ENCODE measurements around the gene HARS2.
"Not testable (repeated sequence)": the region's sequence is repeated elsewhere in the genome, so short reads cannot be mapped to it uniquely, and the experiment has no call there.

HARS2 gene

DNA sequence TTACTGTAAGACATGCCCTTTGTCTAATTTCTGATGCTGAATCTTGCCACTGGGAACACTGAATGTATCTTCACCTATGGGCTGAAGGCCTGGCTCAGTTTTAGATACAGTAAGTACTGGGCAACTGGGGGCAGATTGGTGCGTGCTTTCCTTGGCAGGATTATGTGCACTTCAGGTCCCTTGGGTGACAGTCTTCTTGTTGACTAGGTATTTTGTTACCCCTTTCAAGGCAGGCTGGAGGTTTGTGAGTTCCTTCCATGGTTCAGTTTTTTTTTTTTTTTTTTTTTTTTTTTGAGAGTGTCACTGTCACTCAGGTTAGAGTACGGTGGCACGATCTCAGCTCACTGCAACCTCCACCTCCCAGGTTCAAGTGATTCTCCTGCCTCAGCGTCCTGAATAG lies 16.6 kb downstream of the HARS2 start:
- Histone ChIP-seq H3K27ac (ENCODE audit: low read depth, low read length) (no peak overlapping the region), H3K9me3 (ENCODE audit: low read length) (no peaks in the 10 kb centered on the region), H3K9ac (ENCODE audit: low read length) (no peak overlapping the region), H3K36me3 (ENCODE audit: insufficient read depth, low read length) (peaks cover 34% of the 10 kb centered on the region), H3K27me3 (ENCODE audit: control insufficient read depth in 1 of 2, insufficient read depth in 2 of 2, low read length in 2 of 2) (no peaks in the 10 kb centered on the region), H3K4me1 (ENCODE audit: insufficient read depth, low read length) (no peaks in the 10 kb centered on the region), H3K4me3 (ENCODE audit: low read depth in 1 of 2, low read length in 2 of 2) (no peak overlapping the region)

GRCh38 chr5:140708787-140709186 lies 17.5 kb downstream of the HARS2 start:
- not testable (repeated sequence) for H3K27me3 ChIP-seq (ENCODE audit: control insufficient read depth in 1 of 2, insufficient read depth in 2 of 2, low read length in 2 of 2); H3K9ac ChIP-seq (ENCODE audit: low read length); H3K27ac ChIP-seq (ENCODE audit: low read depth, low read length); H3K9me3 ChIP-seq (ENCODE audit: low read length); H3K4me1 ChIP-seq (ENCODE audit: insufficient read depth, low read length); H3K4me3 ChIP-seq (ENCODE audit: low read depth in 1 of 2, low read length in 2 of 2)
- peaks cover 25% of the 10 kb centered on the region for H3K36me3 ChIP-seq (ENCODE audit: insufficient read depth, low read length)

- Histone ChIP-seq H3K27ac (ENCODE audit: low read depth, low read length) (peak overlapping the region; percentile 75), H3K36me3 (ENCODE audit: insufficient read depth, low read length) (peaks cover 7% of the 10 kb centered on the region), H3K4me3 (ENCODE audit: low read depth in 1 of 2, low read length in 2 of 2) (peak overlapping the region; percentile 41 to 82), H3K4me1 (ENCODE audit: insufficient read depth, low read length) (no peaks in the 10 kb centered on the region), H3K27me3 (ENCODE audit: control insufficient read depth in 1 of 2, insufficient read depth in 2 of 2, low read length in 2 of 2) (no peaks in the 10 kb centered on the region), H3K9ac (ENCODE audit: low read length) (peak overlapping the region; percentile 71), H3K9me3 (ENCODE audit: low read length) (no peaks in the 10 kb centered on the region)
These were observed 19.8 kb downstream of the HARS2 start for GRCh38 chr5:140710899-140711552.

DNA sequence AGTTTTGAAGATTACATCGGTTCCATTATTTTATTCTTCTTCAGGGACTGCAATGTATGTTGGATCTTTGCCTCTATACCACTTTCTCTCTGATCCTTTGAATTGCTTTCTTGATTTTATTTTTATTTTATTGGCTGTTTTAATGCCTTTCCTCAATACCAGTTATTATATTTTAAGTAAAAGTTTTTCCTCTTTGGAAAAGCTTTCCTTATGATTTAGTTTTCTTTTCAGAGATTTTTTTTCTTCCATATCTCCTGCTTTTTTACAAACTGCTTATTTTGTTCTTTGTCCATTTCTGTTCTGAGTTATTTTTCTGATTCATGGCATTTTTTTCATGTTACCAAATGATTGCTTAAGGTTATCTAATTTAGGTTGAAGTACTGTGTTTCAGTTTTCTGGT lies 20.5 kb downstream of the HARS2 start:
- no peaks in the 10 kb centered on the region for H3K9me3 ChIP-seq (ENCODE audit: low read length)
- no peak overlapping the region for H3K27ac ChIP-seq (ENCODE audit: low read depth, low read length)
- H3K4me3 ChIP-seq (ENCODE audit: low read depth in 1 of 2, low read length in 2 of 2), result peak overlapping the region; percentile 41 to 82
- no peaks in the 10 kb centered on the region for H3K36me3 ChIP-seq (ENCODE audit: insufficient read depth, low read length)
- no peak overlapping the region for H3K9ac ChIP-seq (ENCODE audit: low read length)
- H3K4me1 ChIP-seq (ENCODE audit: insufficient read depth, low read length), result no peaks in the 10 kb centered on the region
- no peaks in the 10 kb centered on the region for H3K27me3 ChIP-seq (ENCODE audit: control insufficient read depth in 1 of 2, insufficient read depth in 2 of 2, low read length in 2 of 2)

DNA sequence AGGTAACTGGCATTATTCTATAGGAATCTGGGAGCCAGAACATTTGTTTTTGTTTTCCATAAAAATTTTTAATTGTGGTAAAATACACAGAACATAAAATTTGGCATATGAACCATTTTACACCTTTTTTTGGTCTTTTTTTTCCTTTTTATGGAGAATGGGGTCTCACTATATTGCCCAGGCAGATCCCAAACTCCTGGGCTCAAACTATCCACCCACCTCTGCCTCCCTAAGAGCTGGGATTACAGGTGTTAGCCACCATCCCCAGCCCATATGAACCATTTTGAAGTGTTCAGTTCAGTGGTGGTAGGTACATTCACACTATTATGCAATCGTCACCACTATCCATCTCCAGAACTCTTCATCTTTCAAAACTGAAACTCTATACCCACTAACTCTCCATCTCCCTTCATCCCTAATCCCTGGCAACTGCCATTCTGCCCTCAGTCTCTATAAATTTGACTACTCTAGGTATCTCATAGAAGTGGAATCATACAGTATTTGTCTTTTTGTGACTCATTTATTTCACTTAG lies 22.4 kb downstream of the HARS2 start:
- Histone ChIP-seq H3K27me3 (ENCODE audit: control insufficient read depth in 1 of 2, insufficient read depth in 2 of 2, low read length in 2 of 2) (no peaks in the 10 kb centered on the region), H3K9me3 (ENCODE audit: low read length) (no peaks in the 10 kb centered on the region), H3K9ac (ENCODE audit: low read length) (no peak overlapping the region), H3K36me3 (ENCODE audit: insufficient read depth, low read length) (no peaks in the 10 kb centered on the region), H3K27ac (ENCODE audit: low read depth, low read length) (no peak overlapping the region), H3K4me1 (ENCODE audit: insufficient read depth, low read length) (no peaks in the 10 kb centered on the region), H3K4me3 (ENCODE audit: low read depth in 1 of 2, low read length in 2 of 2) (no peak overlapping the region)

GRCh38 chr5:140716238-140716637 lies 25.0 kb downstream of the HARS2 start:
- not testable (repeated sequence) for H3K4me1 ChIP-seq (ENCODE audit: insufficient read depth, low read length); H3K36me3 ChIP-seq (ENCODE audit: insufficient read depth, low read length); H3K27me3 ChIP-seq (ENCODE audit: control insufficient read depth in 1 of 2, insufficient read depth in 2 of 2, low read length in 2 of 2); H3K4me3 ChIP-seq (ENCODE audit: low read depth in 1 of 2, low read length in 2 of 2); H3K27ac ChIP-seq (ENCODE audit: low read depth, low read length); H3K9ac ChIP-seq (ENCODE audit: low read length); H3K9me3 ChIP-seq (ENCODE audit: low read length)

GRCh38 chr5:140718266-140718592 lies 27.0 kb downstream of the HARS2 start:
- H3K27ac ChIP-seq (ENCODE audit: low read depth, low read length), result no peak overlapping the region
- no peaks in the 10 kb centered on the region for H3K4me1 ChIP-seq (ENCODE audit: insufficient read depth, low read length)
- H3K4me3 ChIP-seq (ENCODE audit: low read depth in 1 of 2, low read length in 2 of 2), result no peak overlapping the region
- H3K36me3 ChIP-seq (ENCODE audit: insufficient read depth, low read length), result no peaks in the 10 kb centered on the region
- H3K9ac ChIP-seq (ENCODE audit: low read length), result no peak overlapping the region
- no peaks in the 10 kb centered on the region for H3K27me3 ChIP-seq (ENCODE audit: control insufficient read depth in 1 of 2, insufficient read depth in 2 of 2, low read length in 2 of 2)
- H3K9me3 ChIP-seq (ENCODE audit: low read length), result no peaks in the 10 kb centered on the region

DNA sequence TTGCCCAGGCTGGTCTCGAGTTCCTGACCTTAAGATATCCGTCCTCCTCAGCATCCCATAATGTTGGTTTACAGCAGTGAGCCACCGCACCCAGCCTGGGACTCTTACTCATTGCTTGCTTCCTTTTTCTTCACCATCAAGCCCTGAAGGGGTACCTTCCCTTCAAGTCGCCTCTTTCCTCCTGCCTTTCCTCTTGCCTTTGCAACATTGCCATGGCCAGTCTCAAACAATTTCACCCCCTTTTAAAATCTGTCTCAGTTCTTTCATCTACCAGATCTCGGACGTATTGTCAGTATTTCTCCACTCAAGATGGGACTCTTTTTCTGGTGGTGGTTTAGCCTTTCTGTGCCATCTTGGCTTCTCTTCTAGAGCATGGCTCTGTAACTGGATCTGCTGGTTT lies 29.5 kb downstream of the HARS2 start:
- H3K9me3 ChIP-seq (ENCODE audit: low read length); H3K4me1 ChIP-seq (ENCODE audit: insufficient read depth, low read length); H3K9ac ChIP-seq (ENCODE audit: low read length); H3K36me3 ChIP-seq (ENCODE audit: insufficient read depth, low read length); H3K27me3 ChIP-seq (ENCODE audit: control insufficient read depth in 1 of 2, insufficient read depth in 2 of 2, low read length in 2 of 2); H3K4me3 ChIP-seq (ENCODE audit: low read depth in 1 of 2, low read length in 2 of 2); H3K27ac ChIP-seq (ENCODE audit: low read depth, low read length): not testable (repeated sequence)

DNA sequence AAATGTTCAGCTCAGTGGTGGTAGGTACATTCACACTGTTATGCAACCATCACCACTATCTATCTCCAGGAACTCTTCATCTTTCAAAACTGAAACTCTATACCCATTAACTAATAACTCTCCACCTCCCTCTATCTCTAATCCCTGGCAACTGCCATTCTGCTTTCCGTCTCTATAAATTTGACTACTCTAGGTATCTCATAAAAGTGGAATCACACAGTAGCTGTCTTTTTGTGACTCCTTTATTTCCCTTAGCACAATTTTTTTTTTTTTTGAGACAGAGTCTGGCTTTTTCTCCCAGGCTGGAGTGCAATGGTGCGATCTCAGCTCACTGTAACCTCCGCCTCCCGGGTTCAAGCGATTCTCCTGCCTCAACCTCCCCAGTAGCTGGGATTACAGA lies 30.1 kb downstream of the HARS2 start:
- not testable (repeated sequence) for H3K4me1 ChIP-seq (ENCODE audit: insufficient read depth, low read length); H3K9ac ChIP-seq (ENCODE audit: low read length); H3K9me3 ChIP-seq (ENCODE audit: low read length); H3K36me3 ChIP-seq (ENCODE audit: insufficient read depth, low read length); H3K27ac ChIP-seq (ENCODE audit: low read depth, low read length); H3K4me3 ChIP-seq (ENCODE audit: low read depth in 1 of 2, low read length in 2 of 2); H3K27me3 ChIP-seq (ENCODE audit: control insufficient read depth in 1 of 2, insufficient read depth in 2 of 2, low read length in 2 of 2)

GRCh38 chr5:140725799-140726471 lies 34.7 kb downstream of the HARS2 start:
- Histone ChIP-seq H3K9ac (ENCODE audit: low read length) (no peak overlapping the region), H3K27me3 (ENCODE audit: control insufficient read depth in 1 of 2, insufficient read depth in 2 of 2, low read length in 2 of 2) (no peaks in the 10 kb centered on the region), H3K9me3 (ENCODE audit: low read length) (no peaks in the 10 kb centered on the region), H3K4me1 (ENCODE audit: insufficient read depth, low read length) (no peaks in the 10 kb centered on the region), H3K27ac (ENCODE audit: low read depth, low read length) (no peak overlapping the region), H3K36me3 (ENCODE audit: insufficient read depth, low read length) (no peaks in the 10 kb centered on the region), H3K4me3 (ENCODE audit: low read depth in 1 of 2, low read length in 2 of 2) (no peak overlapping the region)

DNA sequence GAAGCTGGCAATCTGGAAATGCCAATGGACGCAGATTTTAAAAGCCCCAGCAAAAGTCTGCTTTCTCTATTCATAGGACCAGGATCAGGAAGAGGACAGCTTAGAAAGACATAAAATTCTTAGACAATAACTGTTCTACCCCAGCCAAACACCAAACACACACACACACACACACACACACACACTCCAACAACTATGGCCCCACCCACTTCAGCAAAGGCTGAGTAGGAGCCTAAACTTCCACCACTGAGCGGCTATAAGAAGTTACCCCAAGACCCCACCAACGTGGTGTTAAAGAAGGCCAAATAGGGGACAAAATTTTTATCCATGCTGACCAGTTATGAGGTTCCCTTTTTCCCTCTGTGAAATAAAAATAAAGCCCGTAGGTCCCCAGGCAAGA lies 41.8 kb downstream of the HARS2 start:
- H3K9ac ChIP-seq (ENCODE audit: low read length), result no peak overlapping the region
- H3K36me3 ChIP-seq (ENCODE audit: insufficient read depth, low read length), result no peaks in the 10 kb centered on the region
- H3K9me3 ChIP-seq (ENCODE audit: low read length), result no peaks in the 10 kb centered on the region
- no peak overlapping the region for H3K27ac ChIP-seq (ENCODE audit: low read depth, low read length)
- no peaks in the 10 kb centered on the region for H3K4me1 ChIP-seq (ENCODE audit: insufficient read depth, low read length)
- no peak overlapping the region for H3K4me3 ChIP-seq (ENCODE audit: low read depth in 1 of 2, low read length in 2 of 2)
- H3K27me3 ChIP-seq (ENCODE audit: control insufficient read depth in 1 of 2, insufficient read depth in 2 of 2, low read length in 2 of 2), result no peaks in the 10 kb centered on the region

DNA sequence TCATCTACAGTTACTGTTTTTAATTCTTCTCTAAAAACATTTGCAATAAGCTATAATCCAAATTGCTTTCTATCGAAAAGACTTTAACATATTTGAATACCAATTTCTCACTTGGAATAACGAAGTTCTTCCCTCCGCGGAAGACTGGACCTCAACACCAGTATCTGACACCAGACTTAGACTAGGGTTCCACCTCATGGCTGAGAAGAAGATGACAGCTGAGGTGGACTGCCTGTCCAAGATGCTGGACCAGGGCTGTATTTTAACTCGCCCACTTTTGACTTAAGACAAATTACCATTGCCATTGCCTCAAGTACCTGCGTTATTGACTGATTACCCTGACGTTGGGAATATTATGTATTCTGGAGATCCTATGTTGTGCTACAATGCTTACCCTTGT lies 43.1 kb downstream of the HARS2 start:
- H3K9me3 ChIP-seq (ENCODE audit: low read length), result no peaks in the 10 kb centered on the region
- no peak overlapping the region for H3K9ac ChIP-seq (ENCODE audit: low read length)
- H3K36me3 ChIP-seq (ENCODE audit: insufficient read depth, low read length), result no peaks in the 10 kb centered on the region
- H3K4me3 ChIP-seq (ENCODE audit: low read depth in 1 of 2, low read length in 2 of 2), result no peak overlapping the region
- no peaks in the 10 kb centered on the region for H3K4me1 ChIP-seq (ENCODE audit: insufficient read depth, low read length)
- no peaks in the 10 kb centered on the region for H3K27me3 ChIP-seq (ENCODE audit: control insufficient read depth in 1 of 2, insufficient read depth in 2 of 2, low read length in 2 of 2)
- no peak overlapping the region for H3K27ac ChIP-seq (ENCODE audit: low read depth, low read length)

All from muscle layer of colon (tissue), 2 donors.